H1 (cell line): ENCODE data around the gene CACNA1C. TPM values are rescaled to one million over a fixed set of nuclear protein-coding genes. Genes with fewer than 3 reads are reported as not detected.

Experiments
- CTCF ChIA-PET: fragments of 300-600 bp; sonication (Branson Sonifier 250); formaldehyde crosslinking; loops from one replicate; lab custom pipeline; 2021; ENCODE audit not compliant: partially characterized antibody; lab: Charles Lee
- POLR2A ChIA-PET: fragments of 300-600 bp; sonication (Branson Sonifier 250); formaldehyde crosslinking; loops from one replicate; lab custom pipeline; 2021; ENCODE audit warnings: inconsistent platforms; ENCODE audit not compliant: partially characterized antibody; lab: Charles Lee
- DNase-seq, 2 experiments: peaks; one replicate each; pipeline versions ENCODE4 v3.0.0 to v3.0.0-alpha.2; 2010 to 2022; ENCODE audit warnings: low spot score in 2 of 2, low read depth in 1 of 2, mixed read lengths in 1 of 2
- FAIRE-seq: peaks from 2 replicates; lab custom pipeline; 2011; peaks lifted over from hg19 to GRCh38; lab: Jason Lieb, UNC
- H2AFZ ChIP-seq: 2 replicates; pipeline ENCODE4 v1.8.1; 2012; ENCODE audit warnings: low read length, inconsistent platforms
- H2AK5ac ChIP-seq: 2 replicates; pipeline ENCODE4 v1.6.1; 2013; ENCODE audit warnings: low read depth, low read length
- H2BK120ac ChIP-seq: replicated peaks from 2 replicates; pipeline ENCODE3; 2013; ENCODE audit warnings: low read depth, low read length, inconsistent platforms
- H2BK12ac ChIP-seq: 2 replicates; pipeline ENCODE4 v1.6.1; 2013; ENCODE audit warnings: low read depth, low read length
- H2BK15ac ChIP-seq: 2 replicates; pipeline ENCODE4 v1.6.1; 2013; ENCODE audit warnings: low read length
- H2BK20ac ChIP-seq: 2 replicates; pipeline ENCODE4 v1.6.1; 2013; ENCODE audit warnings: low read length
- H2BK5ac ChIP-seq: 2 replicates; pipeline ENCODE4 v1.6.1; 2013; ENCODE audit warnings: low read depth, low read length
- H3K14ac ChIP-seq: 2 replicates; pipeline ENCODE4 v1.6.1; 2013; ENCODE audit warnings: inconsistent platforms; ENCODE audit not compliant: insufficient read length
- H3K18ac ChIP-seq: 2 replicates; pipeline ENCODE4 v1.6.1; 2013; ENCODE audit warnings: low read length; ENCODE audit errors: extremely low read depth
- H3K23ac ChIP-seq: 2 replicates; pipeline ENCODE4 v1.6.1; 2013; ENCODE audit warnings: inconsistent platforms; ENCODE audit not compliant: insufficient read length
- H3K23me2 ChIP-seq: 2 replicates; pipeline ENCODE4 v1.6.1; 2013; ENCODE audit warnings: low read depth, low read length
- H3K27ac ChIP-seq: 2 replicates; pipeline ENCODE4 v1.6.1; 2011; ENCODE audit warnings: low read depth, low read length, inconsistent platforms
- H3K27me3 ChIP-seq, 4 experiments: replicated peaks in 1 of 4; 1 replicate in 1 of 4; 2 replicates in 3 of 4; pipeline versions ENCODE4 v1.6.1 to v1.8.1; 2011 to 2013; ENCODE audit warnings: low read length in 3 of 4, mild to moderate bottlenecking in 3 of 4, inconsistent platforms in 2 of 4, mixed read lengths in 2 of 4, moderate library complexity in 1 of 4; ENCODE audit not compliant: control insufficient read depth in 3 of 4, insufficient read depth in 3 of 4; ENCODE audit errors: extremely low read depth in 1 of 4
- H3K36me3 ChIP-seq, 4 experiments: 2 replicates each; pipeline versions ENCODE4 v1.6.1 to v1.8.1; 2011 to 2013; ENCODE audit warnings: mild to moderate bottlenecking in 4 of 4, low read length in 3 of 4, moderate library complexity in 2 of 4, control low read depth in 1 of 4, inconsistent platforms in 1 of 4; ENCODE audit not compliant: insufficient read depth in 4 of 4, control insufficient read depth in 2 of 4
- H3K4ac ChIP-seq: replicated peaks from 2 replicates; pipeline ENCODE3; 2013; ENCODE audit warnings: low read length, low read depth, mixed read lengths, inconsistent platforms; ENCODE audit not compliant: insufficient read length
- H3K4me1 ChIP-seq, 4 experiments: replicated peaks in 1 of 4; 1 replicate in 1 of 4; 2 replicates in 3 of 4; pipeline versions ENCODE4 v1.6.1 to v1.8.1; 2011 to 2013; ENCODE audit warnings: low read length in 3 of 4, inconsistent platforms in 2 of 4, mixed read lengths in 1 of 4; ENCODE audit not compliant: insufficient read depth in 4 of 4, control insufficient read depth in 3 of 4
- H3K4me2 ChIP-seq, 2 experiments: 2 replicates each; pipeline versions ENCODE4 v1.6.1 to v1.8.1; 2011 to 2013; ENCODE audit warnings: low read depth in 2 of 2, low read length in 2 of 2, control low read depth in 1 of 2, inconsistent platforms in 1 of 2, mild to moderate bottlenecking in 1 of 2; ENCODE audit not compliant: insufficient read depth in 1 of 2
- H3K4me3 ChIP-seq, 4 experiments: fragments of 200-600, 300-600 bp in 1 of 4; sonication (generic), shearing (Covaris generic), sonication (Bioruptor Twin) in 1 of 4; 2 replicates each; pipeline versions ENCODE4 v1.5.1 to v1.8.1; 2011 to 2016; ENCODE audit warnings: low read length in 4 of 4, low read depth in 3 of 4, control low read depth in 2 of 4, inconsistent platforms in 2 of 4, mild to moderate bottlenecking in 2 of 4, mixed read lengths in 1 of 4, moderate library complexity in 1 of 4; ENCODE audit not compliant: insufficient read depth in 2 of 4; ENCODE audit errors: extremely low read depth in 1 of 4
- H3K56ac ChIP-seq: replicated peaks from 2 replicates; pipeline ENCODE3; 2013; ENCODE audit warnings: low read depth, mild to moderate bottlenecking, mixed read lengths, low read length, inconsistent platforms; ENCODE audit not compliant: insufficient read length
- H3K79me1 ChIP-seq: 2 replicates; pipeline ENCODE4 v1.6.1; 2013; ENCODE audit warnings: low read depth, low read length, control low read depth
- H3K79me2 ChIP-seq, 2 experiments: 2 replicates each; pipeline versions ENCODE4 v1.6.1 to v1.8.1; 2012 to 2013; ENCODE audit warnings: low read length in 2 of 2, mild to moderate bottlenecking in 2 of 2, inconsistent platforms in 1 of 2; ENCODE audit not compliant: insufficient read depth in 2 of 2, control insufficient read depth in 1 of 2
- H3K9ac ChIP-seq, 4 experiments: replicated peaks in 1 of 4; 1 replicate in 1 of 4; 2 replicates in 3 of 4; pipeline versions ENCODE4 v1.6.1 to v1.8.1; 2011 to 2013; ENCODE audit warnings: low read depth in 3 of 4, low read length in 3 of 4, control low read depth in 2 of 4, mild to moderate bottlenecking in 2 of 4, moderate library complexity in 2 of 4, inconsistent platforms in 1 of 4; ENCODE audit errors: extremely low read depth in 1 of 4
- H3K9me3 ChIP-seq, 2 experiments: 2 replicates each; pipeline versions ENCODE4 v1.6.1 to v1.8.1; 2012 to 2013; ENCODE audit warnings: mild to moderate bottlenecking in 2 of 2, moderate library complexity in 2 of 2, control low read depth in 1 of 2, inconsistent platforms in 1 of 2, low read depth in 1 of 2, low read length in 1 of 2, mixed read lengths in 1 of 2; ENCODE audit not compliant: insufficient read depth in 2 of 2
- H4K20me1 ChIP-seq, 2 experiments: replicated peaks in 1 of 2; 2 replicates each; pipeline versions ENCODE3 to v1.8.1; 2011 to 2013; ENCODE audit warnings: inconsistent platforms in 2 of 2, low read length in 2 of 2, mild to moderate bottlenecking in 1 of 2; ENCODE audit not compliant: insufficient read depth in 2 of 2, control insufficient read depth in 1 of 2
- H4K5ac ChIP-seq: 2 replicates; pipeline ENCODE4 v1.6.1; 2013; ENCODE audit warnings: low read length, low read depth, mixed read lengths, inconsistent platforms; ENCODE audit not compliant: insufficient read length
- H4K8ac ChIP-seq: 2 replicates; pipeline ENCODE4 v1.8.0; 2013; ENCODE audit warnings: mild to moderate bottlenecking, moderate library complexity, low read length, inconsistent platforms; ENCODE audit not compliant: insufficient read depth; ENCODE audit errors: extremely low read depth
- H4K91ac ChIP-seq: replicated peaks from 2 replicates; pipeline ENCODE3; 2013; ENCODE audit warnings: low read length, mixed read lengths, inconsistent platforms; ENCODE audit not compliant: insufficient read length
- CBX5 ChIP-seq: fragments of 300-800, 300-1000 bp; sonication (generic); IDR thresholded peaks from 2 replicates; pipeline ENCODE4 v1.7.1; 2016; ENCODE audit warnings: antibody characterized with exemption, low read length, low read depth
- CEBPB ChIP-seq: IDR thresholded peaks from 2 replicates; pipeline ENCODE4 v1.6.1; 2012; ENCODE audit warnings: low read depth, low read length
- EGR1 ChIP-seq: IDR thresholded peaks from 2 replicates; pipeline ENCODE4 v1.6.1; 2011; ENCODE audit warnings: low read depth, low read length, borderline replicate concordance
- KDM4A ChIP-seq: IDR thresholded peaks from one replicate; pipeline ENCODE4 v1.7.1; 2012; ENCODE audit warnings: low read depth, mild to moderate bottlenecking, moderate library complexity, low read length, inconsistent platforms; ENCODE audit not compliant: severe bottlenecking
- MAX ChIP-seq: IDR thresholded peaks from 2 replicates; pipeline ENCODE4 v1.6.1; 2012; ENCODE audit warnings: inconsistent platforms
- RBBP5 ChIP-seq: IDR thresholded peaks from 2 replicates; pipeline ENCODE4 v1.7.1; 2012; ENCODE audit warnings: low read depth, mild to moderate bottlenecking, inconsistent platforms, low read length, moderate library complexity, borderline replicate concordance
- SP2 ChIP-seq: IDR thresholded peaks from 2 replicates; pipeline ENCODE4 v1.6.1; 2012; ENCODE audit warnings: mild to moderate bottlenecking, low read length, inconsistent platforms
- TAF7 ChIP-seq: optimal IDR thresholded peaks from 2 replicates; pipeline ENCODE3; 2011; ENCODE audit warnings: low read depth, mild to moderate bottlenecking, inconsistent platforms, low read length, moderate library complexity, borderline replicate concordance
- WGBS, 2 experiments: shearing (Covaris generic) in 1 of 2; methylation state at CpG; one replicate each; pipeline versions ENCODE4 v1.1.6 to v1.1.7; 2013 to 2015; ENCODE audit warnings: low lambda C conversion rate in 2 of 2, mixed read lengths in 2 of 2, inconsistent platforms in 1 of 2, low coverage in 1 of 2, missing lambda C conversion rate in 1 of 2; ENCODE audit not compliant: insufficient replicate concordance in 2 of 2, insufficient coverage in 1 of 2, insufficient read length in 1 of 2; ENCODE audit errors: extremely low coverage in 1 of 2, missing lambda C conversion rate in 1 of 2; 5-methylcytosine and 5-hydroxymethylcytosine counted together
- polyA plus RNA-seq, 7 experiments: library from polyadenylated mRNA; depleted of rRNA in 3 of 7; stranded (reverse) in 5 of 7; unstranded in 2 of 7; fragments of >200 nt in 5 of 7; fragments of 200-250 nt in 2 of 7; gene quantifications; 1 replicate in 5 of 7; 2 replicates in 1 of 7; 4 replicates in 1 of 7; pipeline versions ENCODE4 v1.2.1 to v1.2.3, GENCODE V29; 2011 to 2013; ENCODE audit warnings: missing spikeins in 2 of 7, mixed read lengths in 2 of 7
- total RNA-seq: library from RNA; stranded (reverse); fragmentation: NEBNext Ultra II Directional; extraction: Animal tissue kit (Norgen Biotek cat#: 25700); gene quantifications from 2 replicates; pipeline ENCODE4 v1.2.1, GENCODE V29; 2021
- TF ChIP-seq, protein P1 (sequence below): IDR thresholded peaks from 2 replicates; pipeline ENCODE4 v1.6.1; 2011; ENCODE audit warnings: low read length, improper control_type of control experiment
- TF ChIP-seq, protein P2 (sequence below), 3 experiments: IDR thresholded peaks; 1 replicate in 2 of 3; 2 replicates in 1 of 3; pipeline versions ENCODE4 v1.5.1 to v1.6.1; 2011; ENCODE audit warnings: low read length in 3 of 3, mild to moderate bottlenecking in 3 of 3, inconsistent platforms in 2 of 3, low read depth in 1 of 3, moderate library complexity in 1 of 3; ENCODE audit not compliant: insufficient read depth in 1 of 3; ENCODE audit errors: control extremely low read depth in 1 of 3

Gene CACNA1C
- total and polyA plus RNA-seq, 2 of the 8 experiments (the other 6 are each of a cell fraction or from before 2014, with no cell fraction given), result 1.3 TPM

DNA sequence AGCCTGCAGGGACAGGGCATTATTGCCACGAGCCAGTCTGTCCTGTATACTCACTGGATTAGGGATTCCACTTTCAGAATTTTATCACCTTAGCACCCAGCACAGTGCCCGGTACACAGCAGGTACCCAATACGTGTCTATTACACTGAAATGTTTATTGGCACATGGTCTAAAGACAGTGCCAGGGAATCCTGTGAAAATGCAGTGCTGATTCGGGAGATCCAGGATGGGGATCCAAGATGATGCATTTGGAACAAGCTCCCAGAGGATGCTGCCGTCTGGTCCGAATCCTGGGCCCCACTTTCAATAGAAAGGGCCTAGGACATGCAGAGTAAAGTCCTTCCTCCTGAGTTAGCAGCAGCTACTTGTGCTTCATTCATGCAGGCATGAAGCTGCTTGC lies 230.7 kb downstream of the CACNA1C start:
- no peak overlapping the region for H3K9ac ChIP-seq
- no peak overlapping the region for H3K27ac ChIP-seq
- no peak overlapping the region for H2BK15ac ChIP-seq
- no peak overlapping the region for H3K4ac ChIP-seq
- H4K8ac ChIP-seq, result no peak overlapping the region
- H3K9me3 ChIP-seq, result no peaks in the 10 kb centered on the region
- FAIRE-seq (no peak), DNase-seq (no peak)
- H3K27me3 ChIP-seq, result peaks cover 0 to 3% (median 0%) of the 10 kb centered on the region in 4 experiments; a peak in 1 of 7 replicates
- H3K14ac ChIP-seq, result no peak overlapping the region
- no peak overlapping the region for H2BK12ac ChIP-seq
- H2BK5ac ChIP-seq, result no peak overlapping the region
- no peak overlapping the region for H3K4me2 ChIP-seq
- CTCF ChIA-PET, result interaction anchor here (0.7 to 13.0 kb wide), 30 partner anchors 8 to 369 kb away, joined by 3 to 252 read pairs (median 4); partner anchors contain the start of gene CACNA1C
- no peak overlapping the region for H2AFZ ChIP-seq
- H2BK120ac ChIP-seq, result no peak overlapping the region
- no peaks in the 10 kb centered on the region for H3K79me2 ChIP-seq
- POLR2A ChIA-PET, result interaction anchor here (1.7 kb wide), 1 partner anchor 229 kb away, joined by 4 read pairs; no protein-coding TSS in a partner anchor
- no peaks in the 10 kb centered on the region for H3K23me2 ChIP-seq
- H3K18ac ChIP-seq, result no peak overlapping the region
- H3K79me1 ChIP-seq, result no peaks in the 10 kb centered on the region
- no peaks in the 10 kb centered on the region for H3K36me3 ChIP-seq
- no peak overlapping the region for H3K4me3 ChIP-seq
- H2BK20ac ChIP-seq, result no peak overlapping the region
- WGBS, 2 experiments, result 91% methylated on average over 6 of the region's 6 CpGs; no CpG with 5 or more reads in 1 of the 2 experiments
- H3K4me1 ChIP-seq, result peaks cover 2 to 15% (median 6%) of the 10 kb centered on the region in 4 experiments
- H4K91ac ChIP-seq, result no peak overlapping the region
- H2AK5ac ChIP-seq, result no peak overlapping the region
- H3K56ac ChIP-seq, result no peak overlapping the region
- H4K5ac ChIP-seq, result no peak overlapping the region
- H4K20me1 ChIP-seq, result no peaks in the 10 kb centered on the region
- H3K23ac ChIP-seq, result no peak overlapping the region
- TF ChIP-seq, protein P1, sequence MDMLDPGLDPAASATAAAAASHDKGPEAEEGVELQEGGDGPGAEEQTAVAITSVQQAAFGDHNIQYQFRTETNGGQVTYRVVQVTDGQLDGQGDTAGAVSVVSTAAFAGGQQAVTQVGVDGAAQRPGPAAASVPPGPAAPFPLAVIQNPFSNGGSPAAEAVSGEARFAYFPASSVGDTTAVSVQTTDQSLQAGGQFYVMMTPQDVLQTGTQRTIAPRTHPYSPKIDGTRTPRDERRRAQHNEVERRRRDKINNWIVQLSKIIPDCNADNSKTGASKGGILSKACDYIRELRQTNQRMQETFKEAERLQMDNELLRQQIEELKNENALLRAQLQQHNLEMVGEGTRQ, result no peak
- no peak for TF ChIP-seq CBX5
- no peak for TF ChIP-seq MAX
- TF ChIP-seq SP2, result no peak
- no peak for TF ChIP-seq TAF7
- no peak for TF ChIP-seq RBBP5
- TF ChIP-seq CEBPB, result no peak
- no peak for TF ChIP-seq EGR1
- TF ChIP-seq, protein P2, sequence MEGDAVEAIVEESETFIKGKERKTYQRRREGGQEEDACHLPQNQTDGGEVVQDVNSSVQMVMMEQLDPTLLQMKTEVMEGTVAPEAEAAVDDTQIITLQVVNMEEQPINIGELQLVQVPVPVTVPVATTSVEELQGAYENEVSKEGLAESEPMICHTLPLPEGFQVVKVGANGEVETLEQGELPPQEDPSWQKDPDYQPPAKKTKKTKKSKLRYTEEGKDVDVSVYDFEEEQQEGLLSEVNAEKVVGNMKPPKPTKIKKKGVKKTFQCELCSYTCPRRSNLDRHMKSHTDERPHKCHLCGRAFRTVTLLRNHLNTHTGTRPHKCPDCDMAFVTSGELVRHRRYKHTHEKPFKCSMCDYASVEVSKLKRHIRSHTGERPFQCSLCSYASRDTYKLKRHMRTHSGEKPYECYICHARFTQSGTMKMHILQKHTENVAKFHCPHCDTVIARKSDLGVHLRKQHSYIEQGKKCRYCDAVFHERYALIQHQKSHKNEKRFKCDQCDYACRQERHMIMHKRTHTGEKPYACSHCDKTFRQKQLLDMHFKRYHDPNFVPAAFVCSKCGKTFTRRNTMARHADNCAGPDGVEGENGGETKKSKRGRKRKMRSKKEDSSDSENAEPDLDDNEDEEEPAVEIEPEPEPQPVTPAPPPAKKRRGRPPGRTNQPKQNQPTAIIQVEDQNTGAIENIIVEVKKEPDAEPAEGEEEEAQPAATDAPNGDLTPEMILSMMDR (IDR thresholded peaks at IDR 0.05; ENCODE audit: control extremely low read depth in 1 of 3, insufficient read depth in 1 of 3, low read depth in 1 of 3, low read length in 3 of 3), result no peak
- no peak for TF ChIP-seq KDM4A
